ENCODE results near the gene MSANTD2.
A peak's percentile ranks its signal among the peaks of the same experiment; 100 is the strongest.

The MSANTD2 gene

GRCh38 chr11:124800226-124800929 is at the start of gene MSANTD2:
MSANTD2 (minus strand) TSS chr11:124800406; CDS start chr11:124800380, 26 bp downstream.
- DNase-seq (ENCODE audit: low read depth): peak; percentile 62

- no peak for DNase-seq (ENCODE audit: low read depth)
Observed at GRCh38 chr11:124846070-124846673, 46.0 kb upstream of the MSANTD2 start.

DNA sequence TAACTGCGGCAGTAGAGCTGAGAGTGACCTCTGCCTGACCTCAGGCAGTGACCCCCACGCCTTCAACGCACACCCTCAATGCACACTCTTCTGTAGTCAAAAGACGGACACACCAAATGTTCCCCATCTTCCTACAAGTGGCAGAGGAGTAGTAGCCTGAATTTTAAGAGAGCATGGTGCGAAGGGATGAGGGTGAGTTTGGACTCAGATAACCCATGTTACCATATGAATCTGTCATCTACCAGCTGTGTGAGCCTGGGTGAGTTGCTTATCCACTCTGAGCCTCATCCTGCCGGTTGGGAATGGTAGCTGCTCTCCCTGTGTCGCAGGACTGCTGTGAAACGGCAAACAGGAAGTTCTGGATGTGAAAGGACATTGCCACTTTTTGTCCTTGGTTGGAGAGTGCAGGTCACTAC is 44.5 kb upstream of the MSANTD2 start:
- DNase-seq (ENCODE audit: low read depth): no peak

DNA sequence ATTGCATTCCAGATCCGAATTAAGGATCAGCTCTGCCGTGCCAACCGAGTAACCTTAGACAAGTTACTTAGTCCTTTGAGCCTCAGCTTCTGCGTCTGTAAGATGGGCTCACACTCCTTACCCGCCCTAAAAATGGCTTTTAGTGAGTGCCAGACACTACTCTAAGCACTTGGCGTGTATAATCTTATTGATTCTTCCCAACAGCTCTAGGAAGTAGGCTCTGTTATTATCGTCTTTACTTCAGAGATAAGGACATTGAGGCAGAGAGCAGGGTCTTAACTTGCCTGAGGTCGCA is 43.4 kb upstream of the MSANTD2 start:
- no peak for DNase-seq (ENCODE audit: low read depth)

- no peak for DNase-seq (ENCODE audit: low read depth)
Observed at GRCh38 chr11:124842305-124842704, 42.1 kb upstream of the MSANTD2 start.

GRCh38 chr11:124841840-124842239 is 41.6 kb upstream of the MSANTD2 start:
- DNase-seq (ENCODE audit: low read depth): no peak

DNA sequence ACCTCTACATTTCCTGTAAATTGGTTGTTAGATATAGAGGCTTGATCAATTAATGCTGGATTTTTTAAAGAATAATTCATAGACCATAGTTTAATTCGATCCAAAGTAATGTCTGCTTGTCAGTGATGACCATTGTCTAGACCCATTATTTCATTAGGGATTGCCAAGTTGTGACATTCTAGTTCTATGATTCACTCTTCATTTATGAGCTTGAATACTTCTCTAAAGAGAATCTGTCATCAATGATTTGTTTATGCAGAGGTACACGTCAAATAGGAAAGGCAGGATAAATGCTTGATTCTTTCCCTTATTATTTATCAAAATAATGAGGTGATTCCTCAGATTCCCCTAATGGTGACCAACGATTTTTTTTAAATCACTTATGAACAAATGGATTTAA is 41.0 kb upstream of the MSANTD2 start:
- no peak for DNase-seq (ENCODE audit: low read depth)

DNA sequence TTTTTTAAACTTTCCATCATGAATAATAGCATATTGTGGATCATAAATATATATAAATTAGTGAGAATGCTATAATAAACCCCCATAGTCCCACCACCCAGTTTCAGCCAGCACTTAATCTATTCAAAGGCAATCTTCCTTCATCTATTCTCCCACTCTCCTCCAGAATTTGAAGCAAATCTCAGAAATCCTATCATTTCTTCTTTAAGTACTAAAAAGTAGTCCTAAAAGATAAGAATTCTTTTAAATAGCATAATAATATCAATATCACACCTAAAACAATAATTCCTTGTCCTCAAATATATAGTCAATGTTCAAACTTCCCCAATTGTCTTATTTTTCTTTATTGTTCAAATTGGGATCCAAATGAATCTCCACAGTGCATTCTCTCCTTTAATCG is 40.5 kb upstream of the MSANTD2 start:
- DNase-seq (ENCODE audit: low read depth): no peak

DNA sequence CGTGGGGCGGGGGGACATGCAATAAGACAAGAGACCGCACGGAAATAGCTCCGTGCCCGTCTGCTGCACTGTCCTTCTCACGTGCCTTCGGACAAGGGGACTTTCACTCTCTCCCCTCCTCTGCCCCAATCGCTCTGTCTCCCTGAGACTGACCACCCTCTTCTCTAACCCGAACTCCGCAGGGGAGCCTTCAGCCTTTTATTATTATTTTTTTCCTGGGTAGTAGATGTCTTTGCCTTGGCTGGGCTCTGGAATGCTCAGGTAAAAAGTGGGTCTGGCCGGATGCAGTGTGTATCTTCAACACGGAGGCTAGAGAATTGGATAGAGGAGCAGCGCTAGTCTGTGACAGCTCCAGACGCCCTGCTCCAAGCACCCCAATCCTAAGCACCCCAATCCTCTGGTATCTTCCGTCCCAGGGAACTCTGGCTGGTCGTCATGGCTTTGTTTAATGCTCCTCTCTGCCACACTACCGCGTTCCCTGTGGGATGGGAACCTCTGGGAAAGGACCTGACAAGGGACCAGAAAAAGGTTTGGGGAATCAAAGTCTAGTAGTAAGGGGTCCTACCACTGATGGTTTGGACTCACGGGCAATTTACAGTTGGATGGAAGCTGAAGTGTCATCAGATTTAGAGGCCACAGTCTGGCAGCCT is 39.9 kb upstream of the MSANTD2 start:
- DNase-seq (ENCODE audit: low read depth): no peak

GRCh38 chr11:124839128-124839971 is 39.1 kb upstream of the MSANTD2 start:
- DNase-seq (ENCODE audit: low read depth): no peak

- DNase-seq (ENCODE audit: low read depth): no peak
Observed at GRCh38 chr11:124838805-124839127, 38.6 kb upstream of the MSANTD2 start.

GRCh38 chr11:124837491-124837856 is 37.3 kb upstream of the MSANTD2 start:
- no peak for DNase-seq (ENCODE audit: low read depth)

DNA sequence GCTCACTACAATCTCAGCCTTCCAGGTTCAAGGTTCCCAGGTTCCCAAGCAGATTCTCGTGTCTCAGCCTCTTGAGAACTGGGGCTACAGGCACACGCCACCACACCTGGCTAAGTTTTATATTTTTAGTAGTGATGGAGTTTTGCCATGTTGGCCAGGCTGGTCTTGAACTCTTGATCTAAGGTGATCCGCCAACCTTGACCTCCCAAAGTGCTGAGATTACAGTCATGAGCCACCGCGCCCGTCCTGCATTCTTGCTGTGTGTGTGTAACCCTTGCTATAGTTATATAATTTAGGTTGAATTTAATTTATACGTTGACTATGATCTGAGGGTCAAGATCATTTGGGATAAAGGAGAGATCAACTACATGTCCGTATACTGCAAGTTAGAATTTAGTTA is 35.7 kb upstream of the MSANTD2 start:
- DNase-seq (ENCODE audit: low read depth): no peak

GRCh38 chr11:124834526-124835180 is 34.4 kb upstream of the MSANTD2 start:
- no peak for DNase-seq (ENCODE audit: low read depth)

- no peak for DNase-seq (ENCODE audit: low read depth)
Observed at GRCh38 chr11:124832571-124832970, 32.4 kb upstream of the MSANTD2 start.

- DNase-seq (ENCODE audit: low read depth): no peak
Observed at GRCh38 chr11:124831897-124832296, 31.7 kb upstream of the MSANTD2 start.

GRCh38 chr11:124830749-124831148 is 30.5 kb upstream of the MSANTD2 start:
- DNase-seq (ENCODE audit: low read depth): no peak

- no peak for DNase-seq (ENCODE audit: low read depth)
Observed at GRCh38 chr11:124829986-124830385, 29.8 kb upstream of the MSANTD2 start.

GRCh38 chr11:124825876-124826275 is 25.7 kb upstream of the MSANTD2 start:
- no peak for DNase-seq (ENCODE audit: low read depth)

GRCh38 chr11:124823512-124824376 is 23.5 kb upstream of the MSANTD2 start:
- DNase-seq (ENCODE audit: low read depth): no peak

DNA sequence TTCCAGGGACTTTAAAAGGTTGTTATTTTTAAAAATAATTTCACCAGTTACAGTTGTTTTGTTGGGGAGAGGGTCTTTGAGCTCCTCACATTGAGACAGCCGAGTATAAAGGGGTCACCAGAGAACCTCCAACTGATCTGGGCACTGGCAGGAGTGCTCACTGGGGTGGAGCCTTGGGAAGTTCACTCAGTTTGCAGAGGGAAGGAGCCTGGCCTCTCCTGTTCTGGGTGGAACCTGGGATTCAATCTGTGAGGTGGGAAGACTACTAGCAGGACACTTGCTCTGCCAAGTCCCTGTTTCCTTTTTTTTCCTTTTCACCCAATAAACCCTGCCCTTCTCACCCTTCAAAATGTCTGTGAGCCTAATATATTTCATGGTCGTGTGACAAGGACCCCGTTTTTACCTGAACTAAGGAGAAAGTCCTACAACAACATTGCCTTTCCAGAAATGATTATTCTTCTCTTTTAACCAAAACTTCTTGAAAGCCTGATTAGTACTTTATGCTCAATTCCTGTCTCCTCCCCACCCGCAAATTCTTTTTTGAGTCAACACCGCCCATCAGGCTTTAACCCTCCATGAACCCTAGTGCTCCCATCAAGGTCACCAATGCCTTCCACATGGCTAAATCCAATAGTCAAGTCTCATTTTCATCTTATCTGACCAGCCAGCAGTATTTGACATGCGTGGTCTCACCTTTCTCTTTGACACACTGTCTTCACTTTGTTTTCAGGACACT is 22.0 kb upstream of the MSANTD2 start:
- DNase-seq (ENCODE audit: low read depth): no peak

All from stimulated activated CD4-positive, alpha-beta T cell treated with anti-CD3 and anti-CD28 coated beads, Interleukin-2, amount 100 ng/mL, for 4 hours (primary cell).